Endothelial cell of umbilical vein (primary cell): Measurements from ENCODE around the gene NNT. TPM values are rescaled to one million over a fixed set of nuclear protein-coding genes. Genes with fewer than 3 reads are reported as not detected.

ENCODE experiments used
- BruUV-seq: library from RNA; stranded (reverse); fragments of 400-500 nt; replicated peaks from 2 replicates; lab custom pipeline; 2021; lab: Mats Ljungman, UMichigan
- CTCF ChIA-PET: fragments of 300-600, 350-600 bp; sonication (Branson Sonifier 250); formaldehyde crosslinking; loops from one replicate; lab custom pipeline; 2021; ENCODE audit warnings: antibody characterized with exemption, inconsistent platforms; lab: Charles Lee
- POLR2A ChIA-PET: fragments of 300-600, 350-600 bp; sonication (Branson Sonifier 250); formaldehyde crosslinking; loops from one replicate; lab custom pipeline; 2021; ENCODE audit warnings: antibody characterized with exemption, inconsistent platforms; lab: Charles Lee
- DNase-seq: peaks from one replicate; pipeline ENCODE4 v3.0.0-alpha.2; 2011; ENCODE audit warnings: low read depth, low spot score
- FAIRE-seq: peaks from 2 replicates; lab custom pipeline; 2011; peaks lifted over from hg19 to GRCh38; lab: Jason Lieb, UNC
- H2AFZ ChIP-seq: 2 replicates; pipeline ENCODE4 v1.6.0; 2012; ENCODE audit warnings: low read depth, low read length, control low read depth, inconsistent platforms
- H3K27ac ChIP-seq: 2 replicates; pipeline ENCODE4 v1.5.1; 2011; ENCODE audit warnings: low read depth, mild to moderate bottlenecking, control low read depth, low read length, moderate library complexity; ENCODE audit not compliant: insufficient read depth
- H3K27me3 ChIP-seq, 2 experiments: 2 replicates each; pipeline versions ENCODE4 v1.6.0 to v1.6.1; 2011; ENCODE audit warnings: low read length in 2 of 2, mixed read lengths in 1 of 2; ENCODE audit not compliant: control insufficient read depth in 2 of 2, insufficient read depth in 2 of 2
- H3K36me3 ChIP-seq, 2 experiments: 2 replicates in 1 of 2; 3 replicates in 1 of 2; pipeline ENCODE4 v1.5.1; 2011; ENCODE audit warnings: low read length in 2 of 2, mild to moderate bottlenecking in 1 of 2, moderate library complexity in 1 of 2; ENCODE audit not compliant: control insufficient read depth in 2 of 2, insufficient read depth in 2 of 2; ENCODE audit errors: extremely low read depth in 1 of 2
- H3K4me1 ChIP-seq: 3 replicates; pipeline ENCODE4 v1.5.1; 2011; ENCODE audit warnings: mild to moderate bottlenecking, low read length; ENCODE audit not compliant: control insufficient read depth, insufficient read depth; ENCODE audit errors: extremely low read depth
- H3K4me2 ChIP-seq: 2 replicates; pipeline ENCODE4 v1.6.1; 2011; ENCODE audit warnings: low read length, control low read depth, mixed read lengths; ENCODE audit not compliant: insufficient read depth
- H3K4me3 ChIP-seq, 3 experiments: fragments of 200-600 bp in 1 of 3; sonication (generic), shearing (Covaris generic) in 1 of 3; replicated peaks in 1 of 3; 2 replicates each; pipeline ENCODE4 v1.5.1; 2011 to 2016; ENCODE audit warnings: control low read depth in 3 of 3, low read length in 3 of 3, mild to moderate bottlenecking in 2 of 3, inconsistent platforms in 1 of 3, low read depth in 1 of 3, moderate library complexity in 1 of 3; ENCODE audit not compliant: insufficient read depth in 1 of 3
- H3K79me2 ChIP-seq: 2 replicates; pipeline ENCODE4 v1.6.0; 2012; ENCODE audit warnings: low read length, inconsistent platforms; ENCODE audit not compliant: control insufficient read depth, insufficient read depth
- H3K9ac ChIP-seq: replicated peaks from 2 replicates; pipeline ENCODE3; 2011; ENCODE audit warnings: low read length, control low read depth; ENCODE audit not compliant: insufficient read depth; ENCODE audit errors: extremely low read depth
- H3K9me1 ChIP-seq: replicated peaks from 3 replicates; pipeline ENCODE4 v1.6.0; 2011; ENCODE audit warnings: mild to moderate bottlenecking, low read length; ENCODE audit not compliant: control insufficient read depth, insufficient read depth; ENCODE audit errors: extremely low read depth
- H3K9me3 ChIP-seq: replicated peaks from 2 replicates; pipeline ENCODE4 v1.5.1; 2012; ENCODE audit warnings: low read length, inconsistent platforms; ENCODE audit not compliant: control insufficient read depth, insufficient read depth
- H4K20me1 ChIP-seq: replicated peaks from 2 replicates; pipeline ENCODE3; 2011; ENCODE audit warnings: mild to moderate bottlenecking, low read length; ENCODE audit not compliant: control insufficient read depth, insufficient read depth; ENCODE audit errors: extremely low read depth
- CTCF ChIP-seq, 2 donors: IDR thresholded peaks; 1 replicate in 1 of 2; 2 replicates in 1 of 2; pipeline ENCODE4 v1.5.1; 2011; ENCODE audit warnings: low read length in 2 of 2, mild to moderate bottlenecking in 2 of 2, moderate library complexity in 2 of 2, control low read depth in 1 of 2, inconsistent platforms in 1 of 2, low read depth in 1 of 2; ENCODE audit not compliant: insufficient read depth in 1 of 2; ENCODE audit errors: extremely low read depth in 1 of 2
- EZH2 ChIP-seq: IDR thresholded peaks from 2 replicates; pipeline ENCODE4 v1.6.1; 2012; ENCODE audit warnings: borderline replicate concordance, low read depth, mild to moderate bottlenecking, moderate library complexity, low read length, inconsistent platforms; ENCODE audit not compliant: severe bottlenecking
- FOS ChIP-seq: IDR thresholded peaks from 2 replicates; pipeline ENCODE4 v1.6.1; 2011; ENCODE audit warnings: mild to moderate bottlenecking, low read length, moderate library complexity, borderline replicate concordance; ENCODE audit not compliant: insufficient read depth
- GATA2 ChIP-seq: IDR thresholded peaks from 2 replicates; pipeline ENCODE4 v1.7.0; 2011; ENCODE audit warnings: low read depth, mild to moderate bottlenecking, moderate library complexity, mixed read lengths, low read length; ENCODE audit not compliant: insufficient read length, insufficient read depth
- JUN ChIP-seq: IDR thresholded peaks from 2 replicates; pipeline ENCODE4 v1.6.1; 2011; ENCODE audit warnings: borderline replicate concordance, low read depth; ENCODE audit not compliant: insufficient read length, insufficient read depth
- MYC ChIP-seq: IDR thresholded peaks from one replicate; pipeline ENCODE4 v1.6.1; 2011; ENCODE audit warnings: mild to moderate bottlenecking, low read depth, low read length
- POLR2A ChIP-seq: IDR thresholded peaks from 2 replicates; pipeline ENCODE4 v1.6.1; 2012; ENCODE audit warnings: low read depth, mild to moderate bottlenecking, control low read depth, low read length
- POLR2AphosphoS5 ChIP-seq: IDR thresholded peaks from 2 replicates; pipeline ENCODE4 v1.6.1; 2012; ENCODE audit warnings: low read depth, mild to moderate bottlenecking, control low read depth, low read length, moderate library complexity; ENCODE audit not compliant: insufficient read depth
- dilution Hi-C: fragments of 300-500 bp; cut with MboI; formaldehyde crosslinking; loops from one replicate; pipeline ENCODE4 v1.15.0; 2019; ENCODE audit warnings: low sequenced_read_pairs; ENCODE audit not compliant: extremely low pct_ligation_motif_present
- intact Hi-C: fragments of 100-400 bp; cut with micrococcal nuclease; formaldehyde crosslinking; loops from one replicate; pipeline ENCODE4 v1.10.0; 2022
- polyA plus RNA-seq, 4 experiments: library from polyadenylated mRNA; depleted of rRNA in 3 of 4; stranded (reverse) in 3 of 4; unstranded in 1 of 4; fragments of >200 nt; gene quantifications; 2 replicates each; pipeline versions ENCODE4 v1.2.1 to v1.2.3, GENCODE V29; 2011 to 2012; ENCODE audit warnings: missing spikeins in 1 of 4
- total RNA-seq: library from RNA; stranded (reverse); gene quantifications from 2 replicates; pipeline ENCODE4 v1.2.3, GENCODE V29; 2021
- TF ChIP-seq, protein P1 (sequence below): IDR thresholded peaks from 2 replicates; pipeline ENCODE4 v1.6.1; 2011; ENCODE audit not compliant: insufficient read depth, insufficient read length

Gene NNT
- total and polyA plus RNA-seq, 2 donors (not counting 3 experiments of a cell fraction or from before 2014, with no cell fraction given), result 38.2 to 82.5 TPM

- H3K27ac ChIP-seq, result no peak overlapping the region
- H3K27me3 ChIP-seq, result no peaks in the 10 kb centered on the region
- H3K4me1 ChIP-seq, result no peaks in the 10 kb centered on the region
- DNase-seq, result no peak
- no peak overlapping the region for H3K4me2 ChIP-seq
- ChIA-PET CTCF (interaction anchor here (1.2 kb wide), 1 partner anchor 11 kb away, joined by 3 read pairs; no protein-coding TSS in a partner anchor), POLR2A (no interaction called here)
- no peaks in the 10 kb centered on the region for H3K9me3 ChIP-seq
- H3K9ac ChIP-seq, result no peak overlapping the region
- dilution Hi-C loops (no loop called here), intact Hi-C loops (loop anchor here (10.0 kb wide), 1 partner anchor 1139 kb away; no protein-coding TSS in a partner anchor)
- H2AFZ ChIP-seq, result no peak overlapping the region
- peaks cover 2 to 3% of the 10 kb centered on the region in 2 experiments for H3K36me3 ChIP-seq
- no peaks in the 10 kb centered on the region for H4K20me1 ChIP-seq
- FAIRE-seq, result no peak
- H3K9me1 ChIP-seq, result no peaks in the 10 kb centered on the region
- no TSS peak for BruUV-seq
- no peak overlapping the region for H3K4me3 ChIP-seq
- H3K79me2 ChIP-seq, result peaks cover 3% of the 10 kb centered on the region
- TF ChIP-seq POLR2A, result no peak
- TF ChIP-seq, protein P1, sequence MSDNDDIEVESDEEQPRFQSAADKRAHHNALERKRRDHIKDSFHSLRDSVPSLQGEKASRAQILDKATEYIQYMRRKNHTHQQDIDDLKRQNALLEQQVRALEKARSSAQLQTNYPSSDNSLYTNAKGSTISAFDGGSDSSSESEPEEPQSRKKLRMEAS, result no peak
- TF ChIP-seq FOS, result no peak
- TF ChIP-seq JUN, result no peak
These were observed 33.1 kb downstream of the NNT start for GRCh38 chr5:43636076-43636475.

DNA sequence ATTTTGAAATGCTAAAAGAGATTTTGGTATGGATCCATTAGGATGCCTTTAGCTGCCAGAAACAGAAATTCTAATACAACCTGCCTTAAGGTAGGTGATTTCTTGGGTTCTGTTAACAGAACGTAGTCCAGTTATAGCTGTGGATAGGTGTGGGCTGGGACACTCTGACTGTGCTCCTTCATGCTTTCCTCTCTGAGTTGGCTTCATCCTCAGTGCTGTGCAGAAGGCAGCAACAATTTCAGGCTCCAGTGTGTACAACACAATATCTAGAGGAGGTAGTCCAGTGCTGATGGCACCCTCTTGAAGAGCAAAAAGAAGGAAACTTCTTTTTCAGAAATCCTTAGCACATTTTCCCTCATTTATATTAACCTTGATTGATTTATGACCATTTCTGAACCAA, 34.4 kb downstream of the NNT start:
- H3K9me1 ChIP-seq, result no peaks in the 10 kb centered on the region
- no peak overlapping the region for H3K27ac ChIP-seq
- no TSS peak for BruUV-seq
- H3K36me3 ChIP-seq, result peaks cover 0 to 2% of the 10 kb centered on the region in 2 experiments
- H3K27me3 ChIP-seq, result no peaks in the 10 kb centered on the region
- DNase-seq (no peak), FAIRE-seq (no peak)
- H3K4me1 ChIP-seq, result no peaks in the 10 kb centered on the region
- peaks cover 3% of the 10 kb centered on the region for H3K79me2 ChIP-seq
- intact Hi-C loops, result loop anchor here (10.0 kb wide), 1 partner anchor 1137 kb away; no protein-coding TSS in a partner anchor
- POLR2A ChIA-PET, result no interaction called here
- dilution Hi-C loops, result no loop called here
- TF ChIP-seq EZH2 (no peak), POLR2A (no peak), CTCF (IDR thresholded peaks at IDR 0.05; ENCODE audit: extremely low read depth in 1 of 2, insufficient read depth in 1 of 2, low read depth in 1 of 2, low read length in 2 of 2) (no peak), JUN (no peak), POLR2AphosphoS5 (no peak), MYC (no peak), GATA2 (no peak), FOS (no peak)
- TF ChIP-seq, protein P1, result no peak
- H3K9me3 ChIP-seq, result no peaks in the 10 kb centered on the region
- no peak overlapping the region for H3K4me2 ChIP-seq
- H4K20me1 ChIP-seq, result no peaks in the 10 kb centered on the region
- H2AFZ ChIP-seq, result no peak overlapping the region
- CTCF ChIA-PET, result interaction anchor here (0.6 to 1.3 kb wide), 2 partner anchors 11 to 12 kb away, joined by 3 to 5 read pairs; no protein-coding TSS in a partner anchor
- H3K4me3 ChIP-seq, result no peak overlapping the region
- H3K9ac ChIP-seq, result no peak overlapping the region
